ENCODE measurements around the gene SASH1.

Gene SASH1

GRCh38 chr6:148572676-148573335 lies 230.2 kb downstream of the SASH1 start:
- POLR2A ChIA-PET: no interaction called here
- CTCF ChIA-PET: interaction anchor here (0.7 to 2.7 kb wide), 6 partner anchors 13 to 797 kb away, joined by 3 to 16 read pairs (median 3); no protein-coding TSS in a partner anchor
- Histone ChIP-seq H3K4me1 (ENCODE audit: control insufficient read depth, insufficient read depth, low read length) (no peaks in the 10 kb centered on the region), H3K9me3 (ENCODE audit: control insufficient read depth, insufficient read depth, low read depth, low read length) (no peaks in the 10 kb centered on the region), H3K4me3 (ENCODE audit: low read depth, low read length) (no peak overlapping the region), H3K36me3 (ENCODE audit: control insufficient read depth in 2 of 2, insufficient read depth in 1 of 2, low read length in 2 of 2) (no peaks in the 10 kb centered on the region), H3K27ac (ENCODE audit: extremely low read depth, low read depth, low read length) (no peak overlapping the region)
- TF ChIP-seq ZSCAN23 (tag by site-specific recombination; IDR thresholded peaks at IDR 0.05) (no peak), ZNF621 (tag by site-specific recombination; IDR thresholded peaks at IDR 0.05) (no peak), ZNF423 (tag by site-specific recombination; IDR thresholded peaks at IDR 0.05) (no peak), ZNF585B (tag by site-specific recombination; IDR thresholded peaks at IDR 0.05) (no peak), REST (tag by site-specific recombination; IDR thresholded peaks at IDR 0.05) (no peak), ZIC2 (tag by site-specific recombination; IDR thresholded peaks at IDR 0.05) (no peak), ZNF324 (tag by site-specific recombination; IDR thresholded peaks at IDR 0.05) (no peak), ZBTB10 (tag by site-specific recombination; IDR thresholded peaks at IDR 0.05) (no peak), ZNF10 (tag by site-specific recombination; IDR thresholded peaks at IDR 0.05) (no peak)

GRCh38 chr6:148573922-148574321 lies 231.3 kb downstream of the SASH1 start:
- ChIA-PET CTCF (interaction anchor here (0.9 to 2.7 kb wide), 5 partner anchors 14 to 453 kb away, joined by 3 to 16 read pairs (median 3); no protein-coding TSS in a partner anchor), POLR2A (no interaction called here)
- Histone ChIP-seq H3K9me3 (ENCODE audit: control insufficient read depth, insufficient read depth, low read depth, low read length) (no peaks in the 10 kb centered on the region), H3K36me3 (ENCODE audit: control insufficient read depth in 2 of 2, insufficient read depth in 1 of 2, low read length in 2 of 2) (no peaks in the 10 kb centered on the region), H3K4me3 (ENCODE audit: low read depth, low read length) (no peak overlapping the region), H3K27ac (ENCODE audit: extremely low read depth, low read depth, low read length) (no peak overlapping the region), H3K4me1 (ENCODE audit: control insufficient read depth, insufficient read depth, low read length) (no peaks in the 10 kb centered on the region)
- TF ChIP-seq ZNF426 (tag by site-specific recombination; IDR thresholded peaks at IDR 0.05) (no peak), ZBTB7A (tag by site-specific recombination; IDR thresholded peaks at IDR 0.05; ENCODE audit: low read depth) (no peak), GLIS1 (tag by site-specific recombination; IDR thresholded peaks at IDR 0.05) (no peak), ZNF707 (tag by site-specific recombination; IDR thresholded peaks at IDR 0.05) (no peak), ZNF639 (tag by site-specific recombination; IDR thresholded peaks at IDR 0.05) (no peak), ZNF214 (tag by site-specific recombination; IDR thresholded peaks at IDR 0.05; ENCODE audit: borderline replicate concordance) (no peak)

Data from HEK293 (cell line).